MG63 (cell line): ENCODE measurements around the gene ZMPSTE24. TPM values are rescaled to one million over a fixed set of nuclear protein-coding genes. Genes with fewer than 3 reads are reported as not detected.
"Not testable (repeated sequence)": the region's sequence is repeated elsewhere in the genome, so short reads cannot be mapped to it uniquely, and the experiment has no call there.

ENCODE experiments used
- DNase-seq: peaks from one replicate; pipeline ENCODE4 v3.0.0-alpha.2; 2020
- H3K27me3 ChIP-seq: fragments of 250-450 bp; sonication (Bioruptor Pico); 2 replicates; pipeline ENCODE4 v1.5.1; 2020; ENCODE audit warnings: mild to moderate bottlenecking, moderate library complexity
- H3K36me3 ChIP-seq: fragments of 250-450 bp; sonication (Bioruptor Pico); 2 replicates; pipeline ENCODE4 v1.5.1; 2020; ENCODE audit warnings: mild to moderate bottlenecking, moderate library complexity
- H3K4me3 ChIP-seq: fragments of 250-450 bp; sonication (Bioruptor Pico); 2 replicates; pipeline ENCODE4 v1.5.1; 2020; ENCODE audit warnings: mild to moderate bottlenecking, moderate library complexity
- H3K9me3 ChIP-seq: fragments of 250-450 bp; sonication (Bioruptor Pico); 2 replicates; pipeline ENCODE4 v1.5.1; 2020; ENCODE audit warnings: mild to moderate bottlenecking, moderate library complexity
- total RNA-seq: library from RNA; depleted of rRNA; stranded (reverse); fragments of >200 nt; shearing (Covaris generic); gene quantifications from 2 replicates; pipeline ENCODE4 v1.2.3, GENCODE V29; 2014; ENCODE audit warnings: low replicate concordance

Gene ZMPSTE24
- total RNA-seq, 1 experiment from 2014 or later, result 36.7 TPM

DNA sequence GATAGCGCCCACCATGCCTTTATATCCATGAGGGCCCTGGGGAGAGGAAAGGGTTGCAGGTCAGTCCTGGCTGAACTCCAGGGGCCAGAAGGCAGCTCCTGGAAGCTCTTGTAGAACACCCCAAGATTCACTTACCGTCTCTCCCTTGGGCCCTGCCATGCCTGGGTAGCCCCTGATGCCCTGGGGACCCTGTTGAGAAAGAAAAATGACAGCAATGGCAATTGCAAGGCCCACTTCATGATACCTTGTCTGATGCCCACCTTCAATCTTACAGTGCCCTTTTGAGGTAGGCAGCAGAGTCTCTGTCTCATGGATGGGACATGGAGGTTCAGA is 52.1 kb downstream of the ZMPSTE24 start:
- no peaks in the 10 kb centered on the region for H3K9me3 ChIP-seq
- H3K27me3 ChIP-seq, result no peaks in the 10 kb centered on the region
- no peak overlapping the region for H3K4me3 ChIP-seq
- no peaks in the 10 kb centered on the region for H3K36me3 ChIP-seq
- DNase-seq, result no peak

DNA sequence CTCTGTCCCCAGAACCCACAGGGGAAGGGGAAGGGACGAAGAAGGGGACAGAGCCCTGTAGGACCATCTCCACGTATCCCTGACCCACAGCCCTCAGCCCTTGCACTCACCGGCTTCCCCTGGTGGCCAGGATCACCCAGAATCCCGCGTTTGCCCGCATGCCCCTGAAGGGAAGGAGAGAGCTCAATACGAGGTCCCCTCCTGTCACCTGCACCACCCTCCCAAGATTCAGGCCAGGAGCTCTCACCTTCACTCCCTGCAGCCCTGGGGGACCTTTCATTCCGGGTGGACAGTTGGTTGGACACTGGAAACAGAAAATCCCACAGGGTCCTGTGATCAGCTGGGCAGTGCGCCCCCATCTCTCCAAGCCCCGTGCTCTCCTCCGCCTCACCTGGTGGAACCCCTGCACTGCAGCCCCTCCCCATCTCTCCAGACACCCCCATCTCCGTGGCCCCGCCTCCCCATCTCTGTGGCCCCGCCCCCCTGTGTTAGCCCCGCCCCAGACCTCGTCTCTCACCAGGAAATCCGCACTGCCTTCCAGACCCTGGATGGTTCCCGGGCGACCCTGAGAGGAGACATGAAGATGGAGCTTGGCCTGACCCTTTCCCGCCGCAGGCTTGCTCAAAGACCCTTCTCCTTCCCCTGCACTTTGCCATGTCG is 53.1 kb downstream of the ZMPSTE24 start:
- no peaks in the 10 kb centered on the region for H3K27me3 ChIP-seq
- H3K9me3 ChIP-seq, result no peaks in the 10 kb centered on the region
- no peak overlapping the region for H3K4me3 ChIP-seq
- H3K36me3 ChIP-seq, result no peaks in the 10 kb centered on the region
- DNase-seq, result no peak

DNA sequence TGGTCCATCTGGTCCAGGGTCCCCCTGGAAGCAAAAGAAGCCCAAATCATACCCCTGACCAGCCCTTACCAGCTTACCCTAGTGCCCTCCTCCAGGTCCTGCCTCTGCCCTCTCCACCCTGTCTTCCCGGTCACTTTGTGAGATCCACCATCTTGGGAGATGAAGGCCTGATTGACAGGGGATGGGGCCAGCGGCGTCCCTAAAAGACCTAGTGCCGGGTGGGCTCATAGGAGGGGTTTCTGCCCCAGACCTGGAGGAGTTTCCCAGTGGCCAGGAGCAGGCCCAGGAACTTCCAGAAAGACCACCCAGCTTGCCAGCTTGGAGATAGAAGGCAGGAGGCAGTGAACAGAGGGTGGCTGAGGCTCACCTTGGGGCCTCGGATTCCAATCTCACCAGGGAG is 53.7 kb downstream of the ZMPSTE24 start:
- Histone ChIP-seq H3K27me3 (no peaks in the 10 kb centered on the region), H3K36me3 (no peaks in the 10 kb centered on the region), H3K4me3 (no peak overlapping the region), H3K9me3 (no peaks in the 10 kb centered on the region)
- DNase-seq, result no peak

DNA sequence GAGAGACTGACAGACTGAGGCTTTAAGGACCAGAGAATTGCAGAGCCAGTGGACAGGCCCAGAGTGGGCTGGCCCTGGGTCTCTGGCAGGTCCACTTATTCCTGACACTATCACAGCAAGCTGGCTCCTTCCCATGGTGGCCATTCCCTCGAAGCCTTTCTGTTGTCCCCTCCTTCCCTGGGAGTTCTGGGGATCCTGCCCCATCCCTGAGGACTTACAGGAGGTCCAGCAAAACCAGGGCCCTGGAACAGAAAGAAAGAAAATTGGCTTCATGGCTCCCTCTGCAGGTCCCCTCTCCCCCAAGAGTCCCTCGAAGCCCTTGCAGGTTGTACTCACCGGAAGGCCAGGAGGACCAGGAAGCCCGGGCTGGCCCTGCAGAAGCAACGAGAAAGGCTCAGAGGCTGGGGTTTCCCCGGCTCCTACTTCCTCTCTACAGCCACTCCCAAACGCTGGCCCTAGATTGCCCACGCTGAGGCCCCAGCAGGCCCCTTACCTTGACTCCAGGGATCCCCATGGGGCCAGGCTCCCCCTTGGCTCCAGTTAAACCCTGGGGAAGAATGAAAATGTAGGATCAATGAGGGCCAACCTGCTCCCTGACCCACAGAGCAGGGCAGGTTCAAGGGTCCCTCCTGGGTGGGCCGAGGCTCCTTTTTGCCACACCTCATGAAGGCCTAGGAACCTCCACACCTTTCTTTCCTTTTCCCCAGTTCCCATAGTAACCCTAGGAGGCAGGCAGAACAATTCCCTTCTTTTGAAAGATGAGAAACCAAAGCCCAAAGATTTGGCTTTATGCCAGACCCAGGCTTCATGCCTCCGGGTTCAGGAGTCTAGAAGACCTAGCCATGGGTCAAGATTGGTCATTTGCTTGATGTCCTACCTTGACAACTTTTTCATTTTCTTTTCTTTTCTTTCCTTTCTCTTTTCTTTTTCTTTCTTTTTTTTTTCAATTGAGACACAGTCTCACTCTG is 54.5 kb downstream of the ZMPSTE24 start:
- Histone ChIP-seq H3K27me3 (no peaks in the 10 kb centered on the region), H3K4me3 (no peak overlapping the region), H3K9me3 (no peaks in the 10 kb centered on the region), H3K36me3 (no peaks in the 10 kb centered on the region)
- DNase-seq, result no peak

- H3K27me3 ChIP-seq, result no peaks in the 10 kb centered on the region
- no peaks in the 10 kb centered on the region for H3K36me3 ChIP-seq
- no peaks in the 10 kb centered on the region for H3K9me3 ChIP-seq
- no peak for DNase-seq
- no peak overlapping the region for H3K4me3 ChIP-seq
These were observed 55.4 kb downstream of the ZMPSTE24 start for GRCh38 chr1:40313329-40313957.

DNA sequence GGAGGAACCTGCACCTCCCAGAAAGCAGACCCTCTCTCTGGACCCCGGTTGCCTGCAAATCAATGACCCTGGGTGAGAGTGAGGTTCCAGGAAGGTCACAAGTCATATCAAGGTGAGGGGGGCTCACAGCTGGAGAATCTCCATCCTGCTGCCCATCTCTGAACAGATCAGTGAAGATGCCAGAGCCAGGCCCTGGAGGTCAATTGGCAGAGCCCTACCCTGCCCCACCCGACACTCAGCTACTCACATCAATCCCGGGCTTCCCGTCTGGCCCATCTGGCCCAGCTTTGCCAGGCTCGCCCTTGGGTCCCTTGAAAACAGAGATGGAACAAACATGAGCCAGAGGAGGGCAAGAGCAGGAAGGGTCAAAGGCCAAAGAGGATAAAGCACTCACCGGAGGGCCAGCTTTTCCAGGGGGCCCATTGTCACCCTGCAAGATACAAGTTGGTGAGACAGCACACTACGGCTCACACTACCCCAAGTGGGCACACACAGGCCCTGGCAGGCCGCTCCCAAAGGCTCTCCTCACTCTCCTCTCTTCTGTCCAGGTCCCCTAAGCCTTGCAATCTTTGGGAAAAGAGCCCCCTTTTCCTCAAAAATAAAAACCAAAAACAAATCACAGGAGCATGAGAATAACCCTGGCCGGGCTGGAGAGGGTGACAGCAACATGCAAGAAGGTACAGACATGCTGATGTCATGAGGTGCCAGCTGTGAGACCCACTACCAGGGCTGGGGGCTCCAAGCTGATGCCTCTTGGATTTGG is 56.1 kb downstream of the ZMPSTE24 start:
- H3K4me3 ChIP-seq, result no peak overlapping the region
- H3K36me3 ChIP-seq, result no peaks in the 10 kb centered on the region
- H3K27me3 ChIP-seq, result no peaks in the 10 kb centered on the region
- DNase-seq, result no peak
- H3K9me3 ChIP-seq, result no peaks in the 10 kb centered on the region

GRCh38 chr1:40314721-40315238 is 56.7 kb downstream of the ZMPSTE24 start:
- H3K4me3 ChIP-seq, result no peak overlapping the region
- H3K36me3 ChIP-seq, result no peaks in the 10 kb centered on the region
- no peaks in the 10 kb centered on the region for H3K9me3 ChIP-seq
- no peaks in the 10 kb centered on the region for H3K27me3 ChIP-seq
- no peak for DNase-seq

GRCh38 chr1:40315239-40315794 is 57.3 kb downstream of the ZMPSTE24 start:
- no peak overlapping the region for H3K4me3 ChIP-seq

DNA sequence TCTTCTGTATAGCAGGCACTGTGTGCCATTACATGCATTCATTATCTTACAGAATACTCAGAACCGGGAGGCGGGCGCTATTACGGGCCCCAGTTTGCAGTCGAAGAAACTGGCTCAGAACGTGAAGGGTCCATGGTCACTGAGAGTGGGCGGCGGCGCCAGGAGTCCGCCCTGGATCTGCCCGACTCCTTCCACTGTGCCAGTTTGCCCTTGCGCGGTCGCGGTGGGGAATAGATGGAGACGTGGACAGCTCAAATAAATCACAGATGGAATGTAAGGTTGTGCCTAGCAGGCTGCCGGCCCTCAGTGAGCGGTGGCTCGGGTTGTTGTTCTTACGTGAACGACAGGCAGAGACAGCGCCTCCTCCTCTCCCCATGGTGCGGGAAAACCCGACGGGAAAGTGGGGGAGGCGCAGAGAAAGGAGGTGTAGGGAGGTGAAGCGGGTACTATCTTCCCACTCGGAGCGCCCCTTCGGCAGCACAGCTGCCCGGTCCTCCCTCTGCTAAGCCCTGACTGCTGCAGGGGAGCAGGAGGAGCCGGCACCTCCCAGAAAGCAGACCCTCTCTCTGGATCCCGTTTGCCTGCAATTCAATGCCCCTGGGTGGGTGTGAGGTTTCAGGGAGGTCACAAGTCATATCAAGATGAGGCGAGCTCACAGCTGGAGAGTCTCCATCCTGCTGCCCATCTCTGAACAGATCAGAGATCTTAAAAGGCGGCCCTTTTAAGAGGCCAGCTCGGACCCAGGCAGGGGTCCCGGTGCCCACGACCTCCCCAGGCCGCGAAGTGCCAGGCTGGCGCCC is 58.0 kb downstream of the ZMPSTE24 start:
- Histone ChIP-seq H3K36me3 (no peaks in the 10 kb centered on the region), H3K27me3 (no peaks in the 10 kb centered on the region), H3K9me3 (no peaks in the 10 kb centered on the region), H3K4me3 (no peak overlapping the region)
- no peak for DNase-seq

More at GRCh38 chr1:40315239-40315794, 57.3 kb downstream of the ZMPSTE24 start:
- H3K36me3 ChIP-seq, result no peaks in the 10 kb centered on the region
- H3K9me3 ChIP-seq, result no peaks in the 10 kb centered on the region
- peak; percentile 66 for DNase-seq
- no peaks in the 10 kb centered on the region for H3K27me3 ChIP-seq

GRCh38 chr1:40316595-40317393 is 58.8 kb downstream of the ZMPSTE24 start, which contains the start of gene COL9A2:
TSS of gene COL9A2 (minus strand) at chr1:40317286. CDS start at chr1:40317197, 89 bp downstream.
- no peaks in the 10 kb centered on the region for H3K36me3 ChIP-seq
- DNase-seq, result no peak
- no peak within 1 kb of the TSS for H3K4me3 ChIP-seq
- no peaks in the 10 kb centered on the region for H3K9me3 ChIP-seq
- H3K27me3 ChIP-seq, result no peaks in the 10 kb centered on the region

DNA sequence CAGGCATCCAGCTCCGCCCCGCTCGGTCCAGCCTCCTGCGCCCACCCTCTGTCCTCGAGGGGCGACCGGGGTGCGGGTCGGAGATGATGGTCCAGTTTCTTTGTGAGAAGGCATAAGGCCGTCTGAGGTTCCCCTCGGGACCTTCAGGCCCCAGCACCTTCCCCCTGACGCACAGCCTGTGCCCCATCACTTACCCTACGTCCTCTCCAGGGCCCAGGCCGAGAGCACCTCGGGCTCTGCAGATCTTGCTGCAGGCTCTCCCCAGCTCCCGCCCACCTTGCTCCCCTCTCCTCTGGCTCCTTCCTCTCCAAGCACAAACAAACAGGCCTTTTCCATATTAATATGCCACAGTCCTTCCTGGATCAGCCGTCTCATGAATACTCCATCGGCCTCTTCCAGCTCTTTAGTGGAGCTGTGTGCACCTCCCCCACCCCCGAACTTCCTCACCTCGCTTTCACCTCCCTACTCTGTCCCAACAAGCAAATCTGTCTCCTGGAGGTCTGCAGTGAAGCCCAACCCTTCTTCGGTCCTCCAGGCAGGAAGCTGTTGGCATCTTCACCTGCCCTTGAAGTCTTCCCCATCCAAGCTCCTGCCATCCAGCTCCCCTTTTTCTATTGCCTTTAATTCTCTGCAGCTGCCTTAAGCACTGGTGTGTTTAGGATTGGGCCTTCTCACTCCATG is 59.5 kb downstream of the ZMPSTE24 start:
- Histone ChIP-seq H3K27me3 (no peaks in the 10 kb centered on the region), H3K36me3 (no peaks in the 10 kb centered on the region), H3K9me3 (no peaks in the 10 kb centered on the region), H3K4me3 (no peak overlapping the region)
- DNase-seq, result no peak

DNA sequence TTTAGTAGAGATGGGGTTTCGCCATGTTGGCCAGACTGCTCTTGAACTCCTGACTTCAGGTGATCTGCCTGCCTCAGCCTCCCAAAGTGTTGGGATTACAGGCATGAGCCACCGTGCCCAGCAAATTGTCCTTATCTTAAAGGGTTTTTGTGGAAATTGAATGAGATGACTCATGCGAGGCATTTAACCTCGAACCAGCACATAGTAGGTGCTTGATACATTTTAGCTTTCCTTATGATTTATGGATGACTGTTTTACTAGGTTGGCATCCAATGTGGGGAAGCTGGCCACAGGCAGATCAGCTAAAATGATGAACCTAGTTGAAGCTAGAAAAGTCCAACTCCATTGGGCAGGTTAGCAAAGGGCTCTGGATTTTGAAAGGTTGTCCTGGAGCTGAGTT is 60.4 kb downstream of the ZMPSTE24 start:
- DNase-seq, result no peak
- H3K27me3 ChIP-seq, result no peaks in the 10 kb centered on the region
- H3K36me3 ChIP-seq, result no peaks in the 10 kb centered on the region
- H3K9me3 ChIP-seq, result no peaks in the 10 kb centered on the region
- H3K4me3 ChIP-seq, result no peak overlapping the region

GRCh38 chr1:40318970-40319621 is 61.1 kb downstream of the ZMPSTE24 start:
- no peaks in the 10 kb centered on the region for H3K9me3 ChIP-seq
- H3K36me3 ChIP-seq, result no peaks in the 10 kb centered on the region
- no peaks in the 10 kb centered on the region for H3K27me3 ChIP-seq
- DNase-seq, result no peak
- no peak overlapping the region for H3K4me3 ChIP-seq

DNA sequence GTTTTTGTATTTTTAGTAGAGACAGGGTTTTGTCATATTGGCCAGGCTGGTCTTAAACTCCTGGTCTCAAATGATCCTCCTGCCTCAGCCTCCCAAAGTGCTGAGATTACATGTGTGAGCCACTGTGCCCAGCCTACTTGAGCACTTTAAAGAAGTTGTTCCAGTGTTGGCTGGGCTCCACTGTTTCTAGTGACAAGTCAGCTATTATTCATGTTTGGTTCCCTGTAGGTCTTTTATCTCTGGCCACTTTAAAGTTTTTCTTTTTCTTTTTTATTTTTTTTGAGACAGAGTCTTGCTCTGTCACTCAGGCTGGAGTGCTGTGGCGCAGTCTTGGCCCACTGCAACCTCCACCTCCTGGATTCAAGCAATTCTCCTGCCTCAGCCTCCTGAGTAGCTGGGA is 73.4 kb downstream of the ZMPSTE24 start:
- H3K27me3 ChIP-seq, H3K4me3 ChIP-seq, H3K36me3 ChIP-seq, H3K9me3 ChIP-seq, DNase-seq: not testable (repeated sequence)
